ENCODE measurements around the gene CCDC85B.
A peak's percentile ranks its signal among the peaks of the same experiment; 100 is the strongest.
"Not testable (repeated sequence)": the region's sequence is repeated elsewhere in the genome, so short reads cannot be mapped to it uniquely, and the experiment has no call there.

The CCDC85B gene

DNA sequence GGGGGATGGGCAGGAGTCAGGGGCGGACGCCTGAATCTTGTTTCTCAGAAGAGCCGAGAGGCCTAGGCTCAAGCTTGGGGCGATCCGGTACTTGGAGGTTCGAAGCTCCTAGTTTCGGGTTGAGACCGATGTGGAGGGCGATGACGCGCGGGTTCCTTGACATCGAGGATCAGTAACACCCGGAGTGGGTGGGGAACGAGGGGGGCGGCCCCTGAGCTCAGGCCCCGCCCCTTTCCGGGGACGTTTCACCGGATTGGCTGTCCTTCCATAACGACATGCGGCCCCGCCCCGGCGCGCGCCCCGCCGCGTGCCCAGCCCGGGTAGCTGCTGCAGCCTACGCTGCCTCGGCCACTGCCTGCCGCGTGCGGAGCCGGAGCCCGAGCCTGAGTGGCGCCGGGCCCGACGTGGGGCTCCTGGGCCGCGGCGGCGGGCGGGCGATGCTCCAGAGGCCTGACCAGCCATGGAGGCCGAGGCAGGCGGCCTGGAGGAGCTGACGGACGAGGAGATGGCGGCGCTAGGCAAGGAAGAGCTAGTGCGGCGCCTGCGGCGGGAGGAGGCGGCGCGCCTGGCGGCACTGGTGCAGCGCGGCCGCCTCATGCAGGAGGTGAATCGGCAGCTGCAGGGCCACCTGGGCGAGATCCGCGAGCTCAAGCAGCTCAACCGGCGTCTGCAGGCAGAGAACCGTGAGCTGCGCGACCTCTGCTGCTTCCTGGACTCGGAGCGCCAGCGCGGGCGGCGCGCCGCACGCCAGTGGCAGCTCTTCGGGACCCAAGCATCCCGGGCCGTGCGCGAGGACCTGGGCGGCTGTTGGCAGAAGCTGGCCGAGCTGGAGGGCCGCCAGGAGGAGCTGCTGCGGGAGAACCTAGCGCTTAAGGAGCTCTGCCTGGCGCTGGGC, at the start of gene CCDC85B:
CCDC85B (plus strand) TSS at position 350 of the 895 bp plus-strand sequence; CDS start at position 461, 111 bp downstream.
- peak; percentile 98 for DNase-seq (ENCODE audit: low read depth)

DNA sequence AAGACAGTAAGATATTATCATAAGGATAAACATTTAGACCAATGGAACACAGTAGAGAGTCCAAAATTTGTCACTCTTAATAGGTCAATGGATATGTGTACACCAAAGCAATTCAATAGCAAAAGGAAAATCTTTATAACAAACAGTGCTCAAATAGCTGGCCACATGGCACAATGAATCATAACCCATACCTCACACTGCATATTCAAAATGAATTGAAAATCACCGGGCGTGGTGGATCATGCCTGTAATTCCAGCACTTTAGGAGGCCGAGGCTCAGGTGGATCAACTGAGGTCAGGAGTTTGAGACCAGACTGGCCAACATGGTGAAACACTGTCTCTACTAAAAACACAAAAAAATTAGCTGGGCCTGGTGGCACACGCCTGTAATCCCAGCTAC, 48.3 kb upstream of the CCDC85B start:
- no peak for DNase-seq (ENCODE audit: low read depth)

- no peak for DNase-seq (ENCODE audit: low read depth)
Measured at GRCh38 chr11:65843811-65844210, 46.7 kb upstream of the CCDC85B start.

DNA sequence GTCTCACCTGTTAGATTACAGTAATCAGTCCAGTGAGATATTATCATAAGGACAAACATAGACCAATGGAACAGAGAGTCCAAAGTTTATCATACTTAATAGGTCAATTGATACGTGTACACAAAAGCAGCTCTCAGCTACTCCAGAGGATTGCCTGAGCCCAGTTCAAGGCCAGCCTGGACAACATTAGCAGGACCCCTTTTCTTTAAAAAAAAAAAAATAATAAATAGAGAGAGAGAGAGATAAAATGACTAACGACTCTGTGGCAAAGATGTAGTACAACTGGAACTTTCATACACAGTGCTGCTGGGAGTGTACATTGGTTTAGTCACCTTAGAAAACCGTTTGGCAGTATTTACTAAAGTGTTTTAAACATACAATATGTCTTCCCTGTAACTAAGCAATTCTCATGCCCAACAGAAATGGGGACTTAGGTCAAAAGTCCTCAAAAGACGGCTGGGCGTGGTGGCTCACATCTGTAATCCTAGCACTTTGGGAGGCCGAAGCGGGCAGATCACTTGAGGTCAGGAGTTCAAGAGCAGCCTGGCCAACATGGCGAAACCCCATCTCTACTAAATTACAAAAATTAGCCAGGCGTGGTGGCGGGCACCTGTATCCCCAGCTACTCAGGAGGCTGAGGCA, 46.1 kb upstream of the CCDC85B start:
- no peak for DNase-seq (ENCODE audit: low read depth)

GRCh38 chr11:65847746-65848145, 42.7 kb upstream of the CCDC85B start:
- no peak for DNase-seq (ENCODE audit: low read depth)

DNA sequence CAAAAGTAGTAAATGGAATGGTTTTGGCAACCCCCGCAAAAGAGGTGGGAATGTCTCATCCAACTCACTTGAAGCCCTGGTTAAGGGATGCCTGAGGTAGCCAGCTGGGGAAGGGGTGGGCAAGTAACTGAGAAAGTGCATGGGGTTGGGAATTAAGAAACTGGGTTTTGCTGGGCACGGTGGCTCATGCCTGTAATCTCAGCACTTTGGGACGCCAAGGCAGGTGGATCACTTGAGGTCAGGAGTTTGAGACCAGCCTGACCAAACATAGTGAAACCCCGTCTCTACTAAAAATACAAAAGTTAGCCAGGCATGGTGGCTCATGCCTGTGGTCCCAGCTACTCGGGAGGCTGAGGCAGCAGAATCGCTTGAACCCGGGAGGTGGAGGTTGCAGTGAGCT, 41.8 kb upstream of the CCDC85B start:
- DNase-seq (ENCODE audit: low read depth): not testable (repeated sequence)

- DNase-seq (ENCODE audit: low read depth): no peak
Measured at GRCh38 chr11:65849366-65849765, 41.1 kb upstream of the CCDC85B start.

GRCh38 chr11:65849771-65850216, 40.7 kb upstream of the CCDC85B start:
- no peak for DNase-seq (ENCODE audit: low read depth)

- no peak for DNase-seq (ENCODE audit: low read depth)
Measured at GRCh38 chr11:65850217-65851082, 40.0 kb upstream of the CCDC85B start.

DNA sequence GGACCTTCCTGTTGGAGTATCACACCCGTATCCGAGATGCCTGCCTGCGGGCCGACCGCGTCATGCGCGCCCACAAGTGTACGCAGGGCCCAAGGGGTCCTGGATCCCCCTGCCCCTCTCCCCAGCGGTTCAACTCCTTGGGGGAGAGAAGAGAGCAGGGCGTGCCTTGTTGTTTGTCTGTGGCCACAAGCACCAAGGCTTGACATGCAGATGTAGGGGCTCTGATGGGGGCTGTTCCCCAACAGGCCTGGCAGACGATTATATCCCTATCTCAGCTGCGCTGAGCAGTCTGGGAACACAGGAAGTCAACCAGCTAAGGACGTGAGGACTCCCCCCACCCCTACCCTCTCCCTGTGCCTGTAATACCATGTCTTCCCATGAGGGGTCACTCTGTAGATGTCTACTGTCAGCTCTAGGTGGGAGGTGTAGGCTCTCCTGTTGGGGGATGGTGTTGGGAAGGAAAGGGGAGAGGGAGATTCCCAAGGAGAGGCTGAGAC, 39.3 kb upstream of the CCDC85B start:
- no peak for DNase-seq (ENCODE audit: low read depth)

DNA sequence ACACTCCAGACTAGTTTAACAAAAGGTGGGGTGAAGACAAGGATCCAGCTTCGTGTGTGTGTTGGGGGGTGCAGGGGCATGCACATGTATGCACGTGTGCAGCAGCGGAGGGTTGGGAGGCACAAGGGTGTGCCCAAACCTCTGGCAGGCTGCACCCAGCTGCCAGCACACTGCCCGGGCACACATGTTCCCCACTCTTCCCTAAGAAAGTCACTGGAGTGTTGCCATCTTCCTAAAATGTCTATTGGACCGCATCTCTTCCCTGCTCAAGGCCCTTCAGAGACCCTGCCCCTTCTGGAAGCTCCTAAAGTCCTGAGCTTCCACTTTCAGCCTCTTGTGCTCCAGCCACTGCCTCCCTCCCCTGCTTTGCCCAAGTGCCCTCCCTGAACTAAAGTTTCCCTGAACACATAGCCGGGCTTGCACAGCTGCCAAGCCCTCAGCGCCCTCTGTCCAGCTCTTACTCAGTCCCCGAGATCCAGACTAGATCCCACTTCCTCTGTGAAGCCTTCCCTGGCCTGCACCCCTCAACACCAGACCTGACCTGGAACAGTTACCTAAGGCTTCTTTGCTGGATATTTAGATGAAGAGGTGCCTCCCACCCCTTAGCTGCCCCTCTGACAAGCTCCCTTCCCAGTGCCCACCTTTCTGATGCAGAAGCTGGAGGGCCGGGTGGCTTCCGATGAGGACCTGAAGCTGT, 38.5 kb upstream of the CCDC85B start:
- no peak for DNase-seq (ENCODE audit: low read depth)

DNA sequence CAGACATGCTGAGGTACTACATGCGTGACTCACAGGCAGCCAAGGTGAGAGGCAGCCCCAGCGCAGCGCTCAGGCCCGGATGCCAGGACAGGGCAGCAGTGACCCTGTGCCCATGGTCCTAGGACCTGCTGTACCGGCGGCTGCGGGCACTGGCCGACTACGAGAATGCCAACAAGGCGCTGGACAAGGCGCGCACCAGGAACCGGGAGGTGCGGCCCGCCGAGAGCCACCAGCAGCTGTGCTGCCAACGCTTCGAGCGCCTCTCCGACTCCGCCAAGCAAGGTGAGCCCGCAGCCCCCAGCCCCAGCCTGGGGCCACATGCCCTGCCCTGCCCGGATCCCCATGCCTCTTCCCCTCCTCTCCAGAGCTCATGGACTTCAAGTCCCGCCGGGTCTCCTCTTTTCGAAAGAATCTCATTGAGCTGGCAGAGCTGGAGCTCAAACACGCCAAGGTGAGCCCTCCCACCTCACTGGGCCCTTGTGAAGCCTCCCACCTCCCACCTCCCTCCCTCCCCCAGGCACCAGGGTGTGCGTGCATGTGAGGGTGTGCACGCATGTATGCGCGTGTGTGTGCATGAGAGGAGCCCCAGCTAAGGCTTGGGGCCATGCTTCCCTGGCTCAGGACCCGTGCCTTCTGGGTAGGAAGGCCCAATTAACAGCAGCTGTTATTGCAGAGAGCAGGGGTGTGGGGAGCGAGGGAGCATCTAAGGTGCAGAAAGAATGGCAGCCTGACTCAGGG, 37.8 kb upstream of the CCDC85B start:
- no peak for DNase-seq (ENCODE audit: low read depth)

- no peak for DNase-seq (ENCODE audit: low read depth)
Measured at GRCh38 chr11:65853246-65853979, 37.1 kb upstream of the CCDC85B start.

DNA sequence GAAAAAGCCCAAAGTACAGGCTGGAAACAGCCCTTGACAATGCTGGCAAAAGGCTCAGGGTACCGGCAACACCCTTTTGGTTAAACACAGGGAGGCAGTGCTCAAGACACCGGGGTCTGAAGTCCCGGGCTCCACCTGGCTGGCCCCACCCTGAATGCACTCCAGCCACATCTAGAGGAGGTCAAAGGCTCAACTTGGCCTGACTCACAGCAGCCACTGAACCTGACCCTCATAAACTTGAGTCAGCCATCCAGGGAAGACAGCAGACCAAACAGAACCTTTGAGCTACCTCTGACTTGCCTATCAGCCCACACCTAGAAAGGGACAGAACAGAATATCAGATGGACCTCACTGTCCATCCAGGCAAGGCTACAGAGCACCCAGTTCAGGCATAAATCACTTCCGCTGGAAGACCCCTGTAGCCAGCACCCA, 36.3 kb upstream of the CCDC85B start:
- DNase-seq (ENCODE audit: low read depth): no peak

GRCh38 chr11:65854852-65855837, 35.3 kb upstream of the CCDC85B start:
- DNase-seq (ENCODE audit: low read depth): no peak

- no peak for DNase-seq (ENCODE audit: low read depth)
Measured at GRCh38 chr11:65855927-65856363, 34.5 kb upstream of the CCDC85B start.

DNA sequence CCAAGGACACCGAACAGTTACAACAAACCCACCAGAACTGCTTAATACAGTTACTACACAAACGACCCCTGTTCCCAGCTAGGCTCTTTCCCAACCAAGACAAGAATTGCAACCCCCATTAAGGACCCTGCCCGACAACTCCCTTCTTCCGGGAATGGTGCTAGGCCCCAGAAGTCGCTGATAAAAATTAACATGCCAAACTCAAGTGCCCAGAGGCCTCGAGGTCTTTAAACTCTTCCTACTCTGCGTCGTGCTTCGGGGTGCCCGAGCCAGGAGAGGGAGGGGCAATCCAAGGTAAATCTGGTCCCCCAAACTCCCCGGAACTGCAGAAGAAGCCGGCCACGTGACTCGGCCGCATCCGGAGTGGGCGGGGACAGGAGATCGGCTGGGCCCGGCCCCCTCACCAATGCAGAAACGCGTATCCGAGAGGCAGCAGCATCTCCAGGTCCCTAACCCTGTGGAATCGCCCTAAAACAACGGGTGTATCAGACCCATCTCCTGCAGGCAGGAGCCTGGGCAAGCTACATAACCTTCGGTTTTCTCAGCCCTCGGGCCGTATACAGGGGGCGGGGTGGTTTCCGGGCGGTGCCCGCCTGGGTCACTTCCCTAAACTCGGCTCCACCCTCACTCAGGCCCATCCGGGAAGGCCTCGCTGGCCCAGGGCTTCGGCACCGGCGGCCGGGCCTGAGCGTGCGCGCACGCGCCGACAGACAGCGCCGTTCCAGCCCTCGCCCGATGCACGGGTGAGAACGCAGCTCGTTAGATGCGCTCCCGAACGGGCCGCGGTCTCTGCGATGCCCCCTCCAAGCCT, 33.6 kb upstream of the CCDC85B start:
- DNase-seq (ENCODE audit: low read depth): peak; percentile 67

DNA sequence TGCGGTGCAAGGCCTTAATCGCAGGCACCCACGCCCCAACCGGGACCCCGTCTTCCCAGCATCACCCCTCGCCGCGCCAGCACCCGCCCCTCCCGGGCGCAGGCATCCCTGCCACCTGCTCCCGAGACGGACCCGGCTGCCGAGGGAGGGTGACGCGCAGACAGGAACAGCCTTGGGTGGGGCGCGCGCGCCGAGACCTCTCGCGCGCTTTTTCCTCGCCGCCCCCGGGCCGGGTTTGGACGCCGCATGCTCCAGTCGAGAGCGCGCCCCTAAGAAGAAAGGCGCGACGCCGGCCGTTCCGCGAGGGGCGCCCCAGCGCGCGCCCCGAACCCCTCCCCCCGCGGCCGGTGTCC, 33.0 kb upstream of the CCDC85B start:
- no peak for DNase-seq (ENCODE audit: low read depth)
